Tibial nerve (tissue), 4 donors: Measurements from ENCODE around the gene GAPDH. TPM values are rescaled to one million over a fixed set of nuclear protein-coding genes. Genes with fewer than 3 reads are reported as not detected.

Source experiments
- DNase-seq, 2 donors: peaks; one replicate each; pipeline ENCODE4 v3.0.0-alpha.2; 2019; ENCODE audit warnings: low spot score in 2 of 2
- H3K27ac ChIP-seq, 4 donors: fragments of 200-600 bp; sonication (generic) in 3 of 4; one replicate each; pipeline ENCODE4 v1.5.1; 2017 to 2019; ENCODE audit warnings: mild to moderate bottlenecking in 1 of 4
- H3K27me3 ChIP-seq, 2 donors: fragments of 200-600 bp; sonication (generic) in 1 of 2; one replicate each; pipeline versions ENCODE4 v1.5.1 to v1.6.0; 2017 to 2019
- H3K36me3 ChIP-seq, 3 donors: fragments of 200-600 bp; sonication (generic); one replicate each; pipeline ENCODE4 v1.5.1; 2018 to 2019
- H3K4me1 ChIP-seq, 4 donors: fragments of 200-600 bp; sonication (generic) in 3 of 4; one replicate each; pipeline ENCODE4 v1.5.1; 2017 to 2019
- H3K4me3 ChIP-seq, 4 donors: fragments of 200-600 bp; sonication (generic) in 3 of 4; one replicate each; pipeline ENCODE4 v1.5.1; 2017 to 2019; ENCODE audit warnings: mild to moderate bottlenecking in 1 of 4, moderate library complexity in 1 of 4
- H3K9me3 ChIP-seq, 4 donors: fragments of 200-600 bp; sonication (generic) in 3 of 4; one replicate each; pipeline ENCODE4 v1.5.1; 2017 to 2019
- CTCF ChIP-seq, 5 experiments: fragments of 200-600 bp in 3 of 5; fragments of 450-650 bp in 2 of 5; sonication (generic) in 3 of 5; IDR thresholded peaks; one replicate each; pipeline ENCODE4 v1.5.1; 2016 to 2019; ENCODE audit warnings: antibody characterized with exemption in 5 of 5, mild to moderate bottlenecking in 3 of 5, moderate library complexity in 2 of 5
- EP300 ChIP-seq, 2 donors: sonication (generic); formaldehyde crosslinking; IDR thresholded peaks; one replicate each; pipeline ENCODE4 v1.6.1; 2017; ENCODE audit warnings: antibody characterized with exemption in 2 of 2, mild to moderate bottlenecking in 1 of 2
- POLR2A ChIP-seq, 2 donors: fragments of 450-650 bp; IDR thresholded peaks; one replicate each; pipeline ENCODE4 v1.6.1; 2017; ENCODE audit warnings: antibody characterized with exemption in 2 of 2, mild to moderate bottlenecking in 2 of 2, moderate library complexity in 2 of 2
- WGBS, 2 donors: methylation state at CpG; one replicate each; pipeline ENCODE4 v1.1.5; 2018; 5-methylcytosine and 5-hydroxymethylcytosine counted together
- total RNA-seq, 4 donors: library from RNA; depleted of rRNA; stranded (reverse); fragments of >200 nt; gene quantifications; one replicate each; pipeline ENCODE4 v1.1.0, GENCODE V29; 2016

GAPDH gene
- total RNA-seq, 4 donors from 2014 or later = 1,360 to 2,316 (median 1,728) TPM

DNA sequence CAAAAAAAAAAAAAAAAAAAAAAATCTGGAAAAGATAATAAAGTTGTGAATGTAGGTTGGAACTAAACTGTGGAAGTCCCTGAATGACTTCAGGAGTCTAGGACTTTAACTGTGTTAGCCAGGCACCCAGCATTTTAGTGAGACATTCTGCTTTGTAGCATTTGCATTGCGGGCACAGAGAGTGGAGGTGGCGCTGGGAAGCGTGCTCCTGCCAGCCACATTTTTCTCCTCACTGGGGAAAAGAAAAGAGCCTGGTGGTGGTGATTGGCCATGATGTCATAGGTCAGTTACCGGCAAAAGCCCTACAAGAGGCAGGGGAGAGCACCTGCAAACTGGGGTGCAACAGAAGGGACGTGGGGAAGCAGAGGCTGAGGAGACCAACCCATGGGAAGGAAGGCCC is 9.7 kb upstream of the GAPDH start:
- WGBS, 2 donors = 86 to 91% methylated on average over 5 of the region's 5 CpGs
- Histone ChIP-seq H3K4me1 (no peaks in the 10 kb centered on the region), H3K4me3 (no peak overlapping the region), H3K36me3 (peaks cover 5 to 99% (median 50%) of the 10 kb centered on the region in 3 donors), H3K27me3 (no peaks in the 10 kb centered on the region), H3K27ac (no peak overlapping the region), H3K9me3 (no peaks in the 10 kb centered on the region)
- DNase-seq = no peak
- no peak for TF ChIP-seq EP300 (IDR thresholded peaks at IDR 0.05)
- TF ChIP-seq POLR2A (IDR thresholded peaks at IDR 0.05) = no peak
- TF ChIP-seq CTCF (IDR thresholded peaks at IDR 0.05) = no peak

- Histone ChIP-seq H3K4me3 (no peak overlapping the region), H3K27ac (no peak overlapping the region), H3K36me3 (peaks cover 0 to 100% (median 44%) of the 10 kb centered on the region in 3 donors), H3K9me3 (no peaks in the 10 kb centered on the region), H3K27me3 (no peaks in the 10 kb centered on the region), H3K4me1 (no peaks in the 10 kb centered on the region)
- WGBS, 2 donors = 90 to 93% methylated on average over 7 of the region's 7 CpGs
- DNase-seq = no peak
- TF ChIP-seq POLR2A (IDR thresholded peaks at IDR 0.05) (no peak), EP300 (IDR thresholded peaks at IDR 0.05) (no peak), CTCF (IDR thresholded peaks at IDR 0.05) (no peak)
Measured at GRCh38 chr12:6526201-6526600, 8.1 kb upstream of the GAPDH start.

DNA sequence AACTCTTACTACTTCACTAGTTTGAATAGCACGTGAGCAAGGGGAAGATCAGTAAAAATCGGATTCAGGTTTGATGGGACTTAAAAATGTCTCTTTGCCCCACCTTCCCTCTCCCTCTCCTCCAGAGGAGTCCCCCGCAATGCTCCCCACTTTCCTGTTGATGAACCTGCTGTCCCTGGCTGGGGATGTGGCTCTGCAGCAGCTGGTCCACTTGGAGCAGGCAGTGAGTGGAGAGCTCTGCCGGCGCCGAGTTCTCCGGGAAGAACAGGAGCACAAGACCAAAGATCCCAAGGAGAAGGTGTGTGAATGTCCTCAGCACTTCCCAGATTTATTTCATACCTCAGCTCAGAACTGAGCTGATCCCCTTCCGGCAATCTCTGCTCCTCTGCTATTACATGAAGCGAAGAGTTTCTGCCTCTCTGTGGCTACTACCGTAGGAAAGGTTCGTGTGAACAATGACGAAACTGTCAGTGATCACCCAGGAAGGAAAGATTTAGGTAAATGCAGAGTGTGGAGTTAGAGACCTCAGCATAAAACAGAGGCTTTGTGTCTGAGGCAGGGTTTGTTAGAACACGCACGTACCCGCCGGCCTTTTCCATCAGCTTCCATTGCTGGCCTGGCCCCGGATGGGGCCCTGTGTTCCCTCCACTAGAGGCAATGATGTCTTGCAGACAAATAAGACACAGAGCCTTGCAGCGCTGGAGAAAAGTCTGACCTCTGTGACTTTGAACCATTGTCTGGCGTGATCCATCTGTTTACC is 7.4 kb upstream of the GAPDH start:
- Histone ChIP-seq H3K9me3 (no peaks in the 10 kb centered on the region), H3K4me3 (no peak overlapping the region), H3K27me3 (no peaks in the 10 kb centered on the region), H3K27ac (no peak overlapping the region), H3K4me1 (peaks cover 0 to 4% (median 2%) of the 10 kb centered on the region in 4 donors), H3K36me3 (peaks cover 0 to 93% (median 38%) of the 10 kb centered on the region in 3 donors)
- WGBS, 2 donors = 84% methylated on average over 19 of the region's 19 CpGs
- no peak for TF ChIP-seq EP300 (IDR thresholded peaks at IDR 0.05)
- TF ChIP-seq POLR2A (IDR thresholded peaks at IDR 0.05) = no peak
- TF ChIP-seq CTCF (IDR thresholded peaks at IDR 0.05) = no peak
- no peak for DNase-seq

DNA sequence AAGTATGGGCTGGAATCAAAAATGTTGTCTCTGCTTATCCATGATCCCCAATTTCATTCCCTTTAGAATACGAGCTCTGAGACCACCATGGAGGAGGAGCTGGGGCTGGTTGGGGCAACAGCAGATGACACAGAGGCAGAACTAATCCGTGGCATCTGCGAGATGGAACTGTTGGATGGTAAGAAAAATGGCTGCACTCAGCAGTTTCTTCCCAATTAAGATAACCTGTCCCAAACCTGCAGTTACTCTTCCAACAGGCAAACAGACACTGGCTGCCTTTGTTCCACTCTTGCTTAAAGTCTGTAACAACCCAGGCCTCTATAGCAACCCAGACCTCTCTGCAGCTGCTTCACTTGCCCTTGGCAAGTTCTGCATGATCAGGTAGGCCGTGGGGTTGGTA is 6.6 kb upstream of the GAPDH start:
- H3K36me3 ChIP-seq = peaks cover 0 to 86% (median 31%) of the 10 kb centered on the region in 3 donors
- no peak for DNase-seq
- WGBS, 2 donors = 81 to 94% methylated on average over 4 of the region's 4 CpGs
- no peaks in the 10 kb centered on the region for H3K27me3 ChIP-seq
- H3K4me1 ChIP-seq = peaks cover 0 to 12% (median 9%) of the 10 kb centered on the region in 4 donors
- H3K9me3 ChIP-seq = no peaks in the 10 kb centered on the region
- H3K4me3 ChIP-seq = no peak overlapping the region
- TF ChIP-seq CTCF (IDR thresholded peaks at IDR 0.05) (no peak), POLR2A (IDR thresholded peaks at IDR 0.05) (no peak), EP300 (IDR thresholded peaks at IDR 0.05) (no peak)
- no peak overlapping the region for H3K27ac ChIP-seq

DNA sequence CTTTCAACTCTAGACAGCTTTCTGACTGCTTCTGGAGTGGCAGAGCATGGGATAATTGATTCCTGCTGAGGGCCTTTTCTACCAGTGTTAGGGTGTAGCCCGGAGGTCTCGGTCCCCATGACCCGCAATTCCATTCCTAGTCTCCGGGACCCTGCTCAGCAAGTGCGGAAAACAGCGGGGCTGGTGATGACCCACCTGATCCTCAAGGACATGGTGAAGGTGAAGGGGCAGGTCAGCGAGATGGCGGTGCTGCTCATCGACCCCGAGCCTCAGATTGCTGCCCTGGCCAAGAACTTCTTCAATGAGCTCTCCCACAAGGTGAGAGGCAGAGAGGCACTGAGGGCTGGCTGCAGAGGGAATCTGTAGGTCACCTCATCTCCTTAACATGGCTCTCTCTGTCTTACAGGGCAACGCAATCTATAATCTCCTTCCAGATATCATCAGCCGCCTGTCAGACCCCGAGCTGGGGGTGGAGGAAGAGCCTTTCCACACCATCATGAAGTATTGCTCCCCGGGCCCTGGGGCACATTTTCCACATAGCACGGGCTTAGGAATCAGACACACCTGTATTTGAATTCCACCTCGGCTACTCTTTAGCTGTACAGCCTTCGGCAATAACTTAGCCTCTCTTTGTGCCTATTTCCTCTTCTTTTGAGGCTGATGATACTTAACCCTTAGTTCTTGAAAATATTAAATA is 5.6 kb upstream of the GAPDH start:
- Histone ChIP-seq H3K9me3 (no peaks in the 10 kb centered on the region), H3K27ac (no peak overlapping the region), H3K4me3 (no peak overlapping the region), H3K36me3 (peaks cover 0 to 76% (median 29%) of the 10 kb centered on the region in 3 donors), H3K27me3 (no peaks in the 10 kb centered on the region), H3K4me1 (peaks cover 0 to 18% (median 16%) of the 10 kb centered on the region in 4 donors)
- DNase-seq = no peak
- no peak for TF ChIP-seq POLR2A (IDR thresholded peaks at IDR 0.05)
- TF ChIP-seq CTCF (IDR thresholded peaks at IDR 0.05) = no peak
- no peak for TF ChIP-seq EP300 (IDR thresholded peaks at IDR 0.05)
- 73 to 86% methylated on average over 14 to 17 of the region's 17 CpGs for WGBS, 2 donors
